Loucy (cell line): ENCODE results near the gene RALGDS.

Experiments used
- H2AFZ ChIP-seq: fragments of 200-600 bp; sonication (generic); 2 replicates; pipeline ENCODE4 v1.6.0; 2016; ENCODE audit warnings: antibody characterized with exemption, mild to moderate bottlenecking, low read length, moderate library complexity
- H3F3A ChIP-seq: fragments of 200-600 bp; 2 replicates; pipeline ENCODE4 v1.6.0; 2016; ENCODE audit warnings: antibody characterized with exemption, low read depth, mild to moderate bottlenecking
- H3K27me3 ChIP-seq: fragments of 200-600 bp; sonication (generic); 2 replicates; pipeline ENCODE4 v1.6.1; 2014; ENCODE audit warnings: low read length, mild to moderate bottlenecking; ENCODE audit not compliant: insufficient read depth, poor library complexity, severe bottlenecking
- H3K36me3 ChIP-seq: fragments of 200-600 bp; sonication (generic); 2 replicates; pipeline ENCODE4 v1.6.1; 2016; ENCODE audit warnings: low read length; ENCODE audit not compliant: insufficient read depth
- H3K4me1 ChIP-seq: fragments of 200-600 bp; sonication (generic); 2 replicates; pipeline ENCODE4 v1.5.1; 2014; ENCODE audit warnings: low read length, mild to moderate bottlenecking; ENCODE audit not compliant: insufficient read depth, poor library complexity, severe bottlenecking
- H3K4me2 ChIP-seq: fragments of 200-600 bp; sonication (generic); 2 replicates; pipeline ENCODE4 v1.6.0; 2014; ENCODE audit warnings: antibody characterized with exemption, low read length, low read depth, mild to moderate bottlenecking; ENCODE audit not compliant: poor library complexity, severe bottlenecking
- H3K4me3 ChIP-seq: fragments of 200-600 bp; sonication (generic); 2 replicates; pipeline ENCODE4 v1.5.1; 2014; ENCODE audit warnings: low read length, mild to moderate bottlenecking, mixed read lengths; ENCODE audit not compliant: poor library complexity, severe bottlenecking
- H3K79me2 ChIP-seq: fragments of 200-600 bp; sonication (generic); 2 replicates; pipeline ENCODE4 v1.6.1; 2014; ENCODE audit warnings: low read length; ENCODE audit not compliant: insufficient read depth
- H3K9ac ChIP-seq: fragments of 200-600 bp; sonication (generic); 2 replicates; pipeline ENCODE4 v1.6.0; 2014; ENCODE audit warnings: mild to moderate bottlenecking, low read depth, low read length, moderate library complexity; ENCODE audit not compliant: poor library complexity, severe bottlenecking
- H3K9me2 ChIP-seq: fragments of 200-600 bp; sonication (generic); replicated peaks from 2 replicates; pipeline ENCODE4 v1.6.1; 2016; ENCODE audit warnings: low read depth, low read length, mixed read lengths
- H3K9me3 ChIP-seq: fragments of 200-600 bp; sonication (generic); 2 replicates; pipeline ENCODE4 v1.6.1; 2014; ENCODE audit warnings: mild to moderate bottlenecking, antibody characterized with exemption, low read length, low read depth; ENCODE audit not compliant: insufficient read depth
- H4K20me1 ChIP-seq: fragments of 200-600 bp; sonication (generic); 2 replicates; pipeline ENCODE4 v1.6.0; 2014; ENCODE audit warnings: antibody characterized with exemption, low read length, mild to moderate bottlenecking; ENCODE audit not compliant: insufficient read depth, poor library complexity, severe bottlenecking
- EZH2phosphoT487 ChIP-seq: fragments of 200-600 bp; IDR thresholded peaks from 2 replicates; pipeline ENCODE4 v1.6.1; 2018; ENCODE audit warnings: antibody characterized with exemption, mild to moderate bottlenecking, moderate library complexity, borderline replicate concordance
- TF ChIP-seq, protein P1 (sequence below): fragments of 200-600 bp; sonication (generic); conservative IDR thresholded peaks from 2 replicates; pipeline ENCODE4 v1.5.1; 2014; ENCODE audit warnings: mild to moderate bottlenecking, antibody characterized with exemption, low read length

Gene RALGDS

GRCh38 chr9:133054194-133054890, 66.7 kb downstream of the RALGDS start:
- Histone ChIP-seq H3F3A (0 out of 2 replicates have a peak, but pooled peaks cover 2% of the 10 kb centered on the region), H4K20me1 (no peaks in the 10 kb centered on the region), H3K4me1 (peaks cover 34% of the 10 kb centered on the region), H3K9me3 (no peaks in the 10 kb centered on the region), H3K79me2 (no peaks in the 10 kb centered on the region; the same call in 1 of the 2 replicates), H3K36me3 (peaks cover 79% of the 10 kb centered on the region; the same call in 1 of the 2 replicates), H3K9ac (no peak overlapping the region), H2AFZ (no peak overlapping the region), H3K4me2 (no peak overlapping the region), H3K9me2 (no peaks in the 10 kb centered on the region), H3K27me3 (no peaks in the 10 kb centered on the region), H3K4me3 (no peak overlapping the region)
- TF ChIP-seq, protein P1, sequence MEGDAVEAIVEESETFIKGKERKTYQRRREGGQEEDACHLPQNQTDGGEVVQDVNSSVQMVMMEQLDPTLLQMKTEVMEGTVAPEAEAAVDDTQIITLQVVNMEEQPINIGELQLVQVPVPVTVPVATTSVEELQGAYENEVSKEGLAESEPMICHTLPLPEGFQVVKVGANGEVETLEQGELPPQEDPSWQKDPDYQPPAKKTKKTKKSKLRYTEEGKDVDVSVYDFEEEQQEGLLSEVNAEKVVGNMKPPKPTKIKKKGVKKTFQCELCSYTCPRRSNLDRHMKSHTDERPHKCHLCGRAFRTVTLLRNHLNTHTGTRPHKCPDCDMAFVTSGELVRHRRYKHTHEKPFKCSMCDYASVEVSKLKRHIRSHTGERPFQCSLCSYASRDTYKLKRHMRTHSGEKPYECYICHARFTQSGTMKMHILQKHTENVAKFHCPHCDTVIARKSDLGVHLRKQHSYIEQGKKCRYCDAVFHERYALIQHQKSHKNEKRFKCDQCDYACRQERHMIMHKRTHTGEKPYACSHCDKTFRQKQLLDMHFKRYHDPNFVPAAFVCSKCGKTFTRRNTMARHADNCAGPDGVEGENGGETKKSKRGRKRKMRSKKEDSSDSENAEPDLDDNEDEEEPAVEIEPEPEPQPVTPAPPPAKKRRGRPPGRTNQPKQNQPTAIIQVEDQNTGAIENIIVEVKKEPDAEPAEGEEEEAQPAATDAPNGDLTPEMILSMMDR = no peak
- TF ChIP-seq EZH2phosphoT487 = no peak

DNA sequence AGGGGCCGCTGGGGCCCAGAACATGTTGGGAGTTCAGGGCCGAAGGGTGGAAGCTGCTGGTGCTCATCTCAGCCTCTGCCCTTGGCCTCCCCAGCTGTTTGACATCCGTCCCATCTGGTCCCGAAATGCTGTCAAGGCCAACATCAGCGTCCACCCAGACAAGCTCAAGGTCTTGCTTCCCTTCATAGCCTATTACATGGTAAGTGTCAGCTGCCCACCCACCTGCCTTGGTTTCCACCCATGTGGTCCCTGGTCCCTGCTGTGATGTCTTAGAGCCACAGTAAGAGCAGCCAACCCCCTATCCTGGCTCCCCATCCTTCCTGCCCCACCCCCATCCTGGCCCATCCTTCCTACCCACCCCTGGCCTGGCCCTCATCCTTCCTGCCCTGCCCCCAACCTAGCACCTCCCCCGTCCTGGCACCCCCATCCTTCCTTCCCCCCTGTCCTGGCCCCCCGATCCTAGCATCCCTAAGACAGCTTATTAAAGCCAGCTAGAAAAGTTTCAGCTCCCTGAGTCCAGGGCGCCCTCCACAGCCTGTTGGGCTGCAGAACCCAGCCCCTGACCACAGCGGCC, 69.0 kb downstream of the RALGDS start:
- H3K9ac ChIP-seq = no peak overlapping the region
- H2AFZ ChIP-seq = no peak overlapping the region
- TF ChIP-seq, protein P1 = no peak
- no peak for TF ChIP-seq EZH2phosphoT487
- no peak overlapping the region for H3K4me3 ChIP-seq
- no peaks in the 10 kb centered on the region for H3K9me2 ChIP-seq
- no peaks in the 10 kb centered on the region for H3K9me3 ChIP-seq
- H3K4me1 ChIP-seq = peaks cover 16% of the 10 kb centered on the region
- no peak overlapping the region for H3K4me2 ChIP-seq
- H3F3A ChIP-seq = no peaks in the 10 kb centered on the region
- H4K20me1 ChIP-seq = no peaks in the 10 kb centered on the region
- H3K79me2 ChIP-seq = no peaks in the 10 kb centered on the region; the same call in 1 of the 2 replicates
- peaks cover 84% of the 10 kb centered on the region; the same call in 1 of the 2 replicates for H3K36me3 ChIP-seq
- H3K27me3 ChIP-seq = no peaks in the 10 kb centered on the region

- no peaks in the 10 kb centered on the region; the same call in 1 of the 2 replicates for H3K79me2 ChIP-seq
- peaks cover 87% of the 10 kb centered on the region; the same call in 1 of the 2 replicates for H3K36me3 ChIP-seq
- H3K4me3 ChIP-seq = no peak overlapping the region
- no peak overlapping the region for H2AFZ ChIP-seq
- no peaks in the 10 kb centered on the region for H3F3A ChIP-seq
- no peak overlapping the region for H3K9ac ChIP-seq
- peaks cover 9% of the 10 kb centered on the region for H3K4me1 ChIP-seq
- no peaks in the 10 kb centered on the region for H3K9me2 ChIP-seq
- H3K27me3 ChIP-seq = no peaks in the 10 kb centered on the region
- no peak for TF ChIP-seq EZH2phosphoT487
- TF ChIP-seq, protein P1 = no peak
- H3K9me3 ChIP-seq = no peaks in the 10 kb centered on the region
- H3K4me2 ChIP-seq = no peak overlapping the region
- peaks cover 1% of the 10 kb centered on the region for H4K20me1 ChIP-seq
These were observed 69.6 kb downstream of the RALGDS start for GRCh38 chr9:133051281-133051900.
